B cell (primary cell): ENCODE measurements around the gene MRC2. TPM values are rescaled to one million over a fixed set of nuclear protein-coding genes. Genes with fewer than 3 reads are reported as not detected.

Source experiments
- ATAC-seq: fragments of 200-7000 bp; cut with Tn5 transposase; one replicate; pipeline ENCODE4 v1.10.0; 2021; ENCODE audit warnings: low read depth, mild to moderate bottlenecking, moderate number of reproducible peaks, moderate library complexity
- CTCF ChIA-PET: fragments of 350-600 bp; sonication (Branson Sonifier 250); formaldehyde crosslinking; loops from one replicate; lab custom pipeline; 2021; ENCODE audit warnings: antibody characterized with exemption, inconsistent platforms; lab: Charles Lee
- POLR2A ChIA-PET: fragments of 350-600 bp; sonication (Branson Sonifier 250); formaldehyde crosslinking; loops from one replicate; lab custom pipeline; 2021; ENCODE audit warnings: antibody characterized with exemption; lab: Charles Lee
- DNase-seq: peaks from one replicate; pipeline ENCODE4 v3.0.0; 2013
- H2AFZ ChIP-seq: 2 replicates; pipeline ENCODE4 v1.6.1; 2012; ENCODE audit warnings: mild to moderate bottlenecking, low read depth, low read length; ENCODE audit not compliant: insufficient read depth, poor library complexity, severe bottlenecking
- H3K27ac ChIP-seq, 2 donors: 1 replicate in 1 of 2; 2 replicates in 1 of 2; pipeline ENCODE4 v1.5.1; 2012 to 2013; ENCODE audit warnings: low read length in 2 of 2, mild to moderate bottlenecking in 2 of 2, moderate library complexity in 1 of 2
- H3K27me3 ChIP-seq, 4 experiments: fragments of 200-600 bp in 1 of 4; sonication (generic) in 1 of 4; replicated peaks in 1 of 4; 1 replicate in 2 of 4; 2 replicates in 2 of 4; pipeline versions ENCODE4 v1.6.1 to v1.7.0; 2013 to 2016; ENCODE audit warnings: low read length in 3 of 4, mild to moderate bottlenecking in 2 of 4, mixed read lengths in 1 of 4, moderate library complexity in 1 of 4; ENCODE audit not compliant: insufficient read depth in 4 of 4, control insufficient read depth in 3 of 4; ENCODE audit errors: control extremely low read depth in 1 of 4
- H3K36me3 ChIP-seq, 2 experiments: replicated peaks in 1 of 2; 1 replicate in 1 of 2; 2 replicates in 1 of 2; pipeline versions ENCODE4 v1.6.1 to v1.7.1; 2013; ENCODE audit warnings: low read length in 1 of 2; ENCODE audit not compliant: insufficient read depth in 2 of 2, control insufficient read depth in 1 of 2; ENCODE audit errors: control extremely low read depth in 1 of 2, extremely low read depth in 1 of 2
- H3K4me1 ChIP-seq, 2 donors: fragments of 200-600 bp in 1 of 2; sonication (generic) in 1 of 2; 1 replicate in 1 of 2; 2 replicates in 1 of 2; pipeline versions ENCODE4 v1.5.1 to v1.6.1; 2013 to 2017; ENCODE audit warnings: low read length in 2 of 2; ENCODE audit not compliant: control insufficient read depth in 2 of 2, insufficient read depth in 2 of 2
- H3K4me2 ChIP-seq: replicated peaks from 2 replicates; pipeline ENCODE3; 2012; ENCODE audit warnings: mild to moderate bottlenecking, low read depth, low read length; ENCODE audit not compliant: poor library complexity, severe bottlenecking
- H3K4me3 ChIP-seq, 5 experiments: fragments of 200-600 bp in 1 of 5; sonication (generic) in 1 of 5; 1 replicate in 3 of 5; 2 replicates in 2 of 5; pipeline versions ENCODE4 v1.5.1 to v1.7.0; 2011 to 2016; ENCODE audit warnings: low read length in 4 of 5, mild to moderate bottlenecking in 4 of 5, low read depth in 2 of 5, control low read depth in 1 of 5, moderate library complexity in 1 of 5; ENCODE audit not compliant: insufficient read depth in 1 of 5; ENCODE audit errors: control extremely low read depth in 1 of 5, extremely low read depth in 1 of 5
- H3K79me2 ChIP-seq: fragments of 200-600 bp; sonication (generic); one replicate; pipeline ENCODE4 v1.6.0; 2016; ENCODE audit warnings: low read length; ENCODE audit not compliant: control insufficient read depth, insufficient read depth
- H3K9ac ChIP-seq: fragments of 200-600 bp; sonication (generic); 2 replicates; pipeline ENCODE4 v1.6.1; 2017; ENCODE audit warnings: mild to moderate bottlenecking, low read length, moderate library complexity
- H3K9me3 ChIP-seq, 3 donors: one replicate each; pipeline versions ENCODE4 v1.6.1 to v1.7.1; 2013; ENCODE audit warnings: low read length in 2 of 3; ENCODE audit not compliant: control insufficient read depth in 2 of 3, insufficient read depth in 1 of 3; ENCODE audit errors: control extremely low read depth in 1 of 3
- H4K20me1 ChIP-seq: 2 replicates; pipeline ENCODE4 v1.6.0; 2012; ENCODE audit warnings: mild to moderate bottlenecking, low read length; ENCODE audit not compliant: insufficient read depth, control insufficient read depth, poor library complexity, severe bottlenecking
- H3K27ac Mint-ChIP-seq: one replicate; pipeline ENCODE4 v1.8.0; 2021; ENCODE audit warnings: mixed read lengths
- H3K27me3 Mint-ChIP-seq: one replicate; pipeline ENCODE4 v1.8.0; 2021; ENCODE audit warnings: mixed read lengths
- H3K4me1 Mint-ChIP-seq: one replicate; pipeline ENCODE4 v1.8.0; 2021; ENCODE audit warnings: mixed read lengths
- H3K4me3 Mint-ChIP-seq: one replicate; pipeline ENCODE4 v1.8.0; 2021; ENCODE audit warnings: mixed read lengths
- H3K9me3 Mint-ChIP-seq: one replicate; pipeline ENCODE4 v1.8.0; 2022; ENCODE audit warnings: mixed read lengths; ENCODE audit not compliant: insufficient read depth
- CTCF ChIP-seq: fragments of 200-600 bp; IDR thresholded peaks from one replicate; pipeline ENCODE4 v1.8.0; 2022; ENCODE audit warnings: antibody characterized with exemption, mild to moderate bottlenecking
- EZH2 ChIP-seq: IDR thresholded peaks from 2 replicates; pipeline ENCODE4 v1.6.1; 2012; ENCODE audit warnings: borderline replicate concordance, low read depth, mild to moderate bottlenecking, moderate library complexity, low read length; ENCODE audit not compliant: insufficient read depth, poor library complexity, severe bottlenecking
- WGBS: methylation state at CpG from one replicate; pipeline ENCODE4 v1.1.5; 2013; ENCODE audit warnings: missing lambda C conversion rate; ENCODE audit not compliant: insufficient coverage; 5-methylcytosine and 5-hydroxymethylcytosine counted together
- intact Hi-C: fragments of 100-400 bp; cut with micrococcal nuclease; formaldehyde crosslinking; loops from one replicate; pipeline ENCODE4 v1.10.0; 2022
- polyA plus RNA-seq: library from polyadenylated mRNA; depleted of rRNA; stranded (reverse); fragments of >200 nt; gene quantifications from 2 replicates; pipeline ENCODE4 v1.2.3, GENCODE V29; 2012
- total RNA-seq, 2 donors: library from RNA; stranded (reverse); fragments of 120-200 nt in 1 of 2; gene quantifications; 1 replicate in 1 of 2; 2 replicates in 1 of 2; pipeline versions ENCODE4 v1.2.3 to v1.2.4, GENCODE V29; 2013 to 2022

The MRC2 gene
- total and polyA plus RNA-seq, 2 donors (not counting 1 experiment from before 2014, with no cell fraction given), result 0.09 to 0.34 TPM

GRCh38 chr17:62672957-62673356, 45.5 kb downstream of the MRC2 start:
- peaks cover 4% of the 10 kb centered on the region for H3K27me3 Mint-ChIP-seq
- WGBS, result 100% methylated on average over 2 of the region's 4 CpGs

More at GRCh38 chr17:62672957-62673356, 45.5 kb downstream of the MRC2 start:
- ChIA-PET POLR2A (no interaction called here), CTCF (interaction anchor here (1.6 to 3.3 kb wide), 3 partner anchors 10 to 734 kb away, joined by 4 to 30 read pairs (median 5); no protein-coding TSS in a partner anchor)
- Histone ChIP-seq H4K20me1 (no peaks in the 10 kb centered on the region), H3K4me2 (no peak overlapping the region), H3K4me3 (no peak overlapping the region), H3K79me2 (no peaks in the 10 kb centered on the region), H3K27me3 (no peaks in the 10 kb centered on the region), H3K9ac (no peak overlapping the region), H3K4me1 (no peaks in the 10 kb centered on the region), H3K27ac (no peak overlapping the region), H3K9me3 (no peaks in the 10 kb centered on the region), H3K36me3 (no peaks in the 10 kb centered on the region), H2AFZ (no peak overlapping the region)
- no peak overlapping the region for H3K4me3 Mint-ChIP-seq
- no peaks in the 10 kb centered on the region for H3K4me1 Mint-ChIP-seq
- DNase-seq (no peak), ATAC-seq (no peak)
- TF ChIP-seq CTCF (no peak), EZH2 (no peak)
- no peaks in the 10 kb centered on the region for H3K9me3 Mint-ChIP-seq
- H3K27ac Mint-ChIP-seq, result no peak overlapping the region
- intact Hi-C loops, result no loop called here
